ENCODE results near the gene RAB21.
"Not testable (repeated sequence)": the region's sequence is repeated elsewhere in the genome, so short reads cannot be mapped to it uniquely, and the experiment has no call there.

RAB21 gene

DNA sequence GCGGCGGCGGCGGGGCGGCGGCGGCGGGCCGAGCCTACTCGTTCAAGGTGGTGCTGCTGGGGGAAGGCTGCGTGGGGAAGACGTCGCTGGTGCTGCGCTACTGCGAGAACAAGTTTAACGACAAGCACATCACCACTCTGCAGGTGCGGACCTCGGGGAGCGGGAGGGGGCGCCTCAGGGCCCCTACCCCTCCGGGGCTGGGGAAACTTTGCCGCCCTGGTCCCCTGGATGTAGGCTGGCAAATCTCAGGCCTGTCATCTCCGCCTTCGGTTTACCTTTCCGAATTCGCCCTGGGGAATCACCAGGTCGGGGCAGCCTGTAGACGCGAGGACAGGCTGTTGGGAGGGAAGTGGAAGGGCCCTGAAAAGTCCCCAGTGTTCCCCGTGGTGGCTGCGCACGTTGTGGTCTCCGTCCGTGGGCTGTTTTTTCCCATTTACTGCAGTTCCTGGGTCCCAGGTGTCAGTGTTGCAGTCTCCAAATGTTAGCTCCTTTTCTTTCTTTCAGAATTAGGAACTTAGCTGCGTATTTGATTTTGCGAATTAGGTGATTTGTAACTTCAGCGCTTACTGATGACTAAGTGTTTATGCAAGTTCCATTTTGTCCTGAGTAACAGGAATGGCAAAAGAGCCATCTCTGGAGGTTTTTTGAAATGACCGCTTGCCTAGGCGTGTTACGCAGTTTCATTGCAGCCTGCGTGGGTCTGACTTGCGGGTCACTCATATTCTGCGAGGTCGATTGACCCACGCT, 656 bp downstream of the RAB21 start:
- DNase-seq, result peak; percentile 18

- DNase-seq, result no peak
Observed at GRCh38 chr12:71756054-71756690, 1.5 kb downstream of the RAB21 start.

DNA sequence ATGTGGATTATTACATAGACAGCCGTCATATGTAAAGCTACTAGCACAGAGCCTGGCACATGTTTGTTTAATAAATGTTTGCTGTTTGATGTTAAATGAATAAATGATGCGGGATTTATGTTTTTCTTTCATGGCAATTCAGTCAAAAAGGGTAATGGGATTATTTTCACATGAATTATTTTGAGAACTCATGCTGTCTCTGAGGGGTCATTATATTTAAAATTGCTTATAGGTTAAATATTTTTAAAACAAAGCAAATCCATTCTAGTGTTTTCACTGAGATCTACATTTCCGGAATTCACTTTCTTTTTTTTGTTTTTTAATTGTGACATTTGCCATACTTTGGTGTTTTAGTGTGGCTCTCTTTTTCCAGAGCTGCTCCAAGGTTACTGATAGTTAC, 5.3 kb downstream of the RAB21 start:
- no peak for DNase-seq

DNA sequence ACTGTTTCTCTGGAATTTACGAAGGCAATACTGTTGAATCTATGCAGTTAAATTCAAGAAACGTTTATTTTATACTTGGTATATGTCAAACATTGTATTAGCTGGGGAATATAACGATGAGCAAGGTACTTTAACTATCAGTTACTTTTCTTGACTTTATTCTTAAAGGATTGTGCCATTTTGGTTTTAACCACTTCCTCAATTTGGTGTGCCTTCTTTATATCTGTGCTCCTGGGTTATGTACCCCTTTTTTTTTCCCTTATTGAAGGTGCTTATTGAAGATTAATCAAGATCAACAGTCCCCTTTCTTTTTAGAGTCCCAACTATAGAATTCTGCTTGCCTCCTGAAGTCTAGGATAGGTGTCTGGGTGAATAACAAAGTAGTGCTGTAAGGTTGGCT, 5.8 kb downstream of the RAB21 start:
- no peak for DNase-seq

GRCh38 chr12:71761354-71761753, 6.7 kb downstream of the RAB21 start:
- not testable (repeated sequence) for DNase-seq

GRCh38 chr12:71763677-71764379, 9.2 kb downstream of the RAB21 start:
- DNase-seq, result no peak

DNA sequence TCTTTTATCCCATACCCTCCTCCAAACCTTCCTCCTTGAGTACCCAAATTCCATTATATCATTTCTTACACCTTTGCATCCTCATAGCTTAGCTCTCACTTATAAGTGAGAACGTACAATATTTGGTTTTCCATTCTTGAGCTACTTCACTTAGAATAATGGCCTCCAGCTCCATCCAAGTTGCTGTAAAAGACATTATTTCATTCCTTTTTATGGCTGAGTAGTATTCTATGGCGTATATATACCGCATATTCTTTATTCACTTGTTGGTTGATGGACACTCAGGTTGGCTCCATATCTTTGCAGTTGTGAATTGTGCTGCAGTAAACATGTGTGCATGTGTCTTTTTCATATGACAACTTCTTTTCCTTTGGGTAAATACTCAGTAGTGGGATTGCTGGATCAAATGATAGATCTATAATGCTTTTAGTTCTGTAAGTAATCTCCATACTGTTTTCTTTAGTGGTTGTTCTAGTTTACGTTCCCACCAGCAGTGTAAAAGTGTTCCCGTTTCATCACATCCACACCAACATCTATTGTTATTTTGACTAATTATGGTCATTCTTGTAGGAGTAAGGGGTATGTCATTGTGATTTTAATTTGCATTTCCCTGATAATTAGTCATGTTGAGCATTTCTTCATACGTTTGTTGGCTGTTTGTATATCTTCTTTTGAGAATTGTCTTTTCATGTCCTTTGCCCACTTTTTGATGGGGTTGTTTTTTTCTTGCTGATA, 10.1 kb downstream of the RAB21 start:
- no peak for DNase-seq

GRCh38 chr12:71766202-71766601, 11.5 kb downstream of the RAB21 start:
- peak; percentile 38 for DNase-seq

GRCh38 chr12:71767183-71767582, 12.5 kb downstream of the RAB21 start:
- no peak for DNase-seq

- no peak for DNase-seq
Observed at GRCh38 chr12:71768900-71769299, 14.2 kb downstream of the RAB21 start.

DNA sequence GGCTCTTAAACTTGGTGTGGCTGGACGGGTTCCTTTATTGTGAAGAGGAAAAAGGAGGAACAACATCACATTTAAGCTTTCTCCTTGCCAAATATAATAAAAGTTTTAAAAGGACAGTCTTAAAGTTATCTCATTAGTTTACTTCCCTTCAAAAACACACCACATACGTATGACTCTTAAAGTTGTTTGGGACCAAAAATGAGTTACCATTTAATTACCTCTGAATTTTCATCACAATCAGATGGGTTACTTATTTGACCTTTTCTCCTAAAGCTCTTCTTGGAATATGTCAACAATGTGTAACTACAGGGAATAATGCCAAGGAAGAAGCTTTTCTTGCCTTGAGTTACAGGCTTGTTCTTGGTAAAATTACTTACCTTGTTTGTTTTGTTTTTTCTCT, 16.4 kb downstream of the RAB21 start:
- DNase-seq, result no peak

DNA sequence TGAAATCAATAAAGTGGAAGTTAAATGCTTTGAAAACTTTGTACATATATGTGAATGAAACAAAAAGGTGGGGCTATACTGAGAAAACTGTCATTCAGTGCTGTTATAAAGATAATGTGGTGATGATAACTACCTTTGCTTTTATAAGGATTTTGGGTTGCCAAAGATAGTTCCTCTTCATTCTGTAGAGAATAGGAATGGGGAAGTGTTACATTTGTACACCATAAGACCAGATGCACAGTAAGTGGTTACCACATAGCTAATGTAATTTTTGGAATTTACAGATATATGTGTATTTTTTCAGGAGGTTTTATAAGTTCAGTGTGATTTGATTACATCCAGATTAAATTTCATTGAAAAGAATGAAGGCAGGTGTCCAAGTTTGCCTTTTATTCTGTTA, 18.1 kb downstream of the RAB21 start:
- no peak for DNase-seq

DNA sequence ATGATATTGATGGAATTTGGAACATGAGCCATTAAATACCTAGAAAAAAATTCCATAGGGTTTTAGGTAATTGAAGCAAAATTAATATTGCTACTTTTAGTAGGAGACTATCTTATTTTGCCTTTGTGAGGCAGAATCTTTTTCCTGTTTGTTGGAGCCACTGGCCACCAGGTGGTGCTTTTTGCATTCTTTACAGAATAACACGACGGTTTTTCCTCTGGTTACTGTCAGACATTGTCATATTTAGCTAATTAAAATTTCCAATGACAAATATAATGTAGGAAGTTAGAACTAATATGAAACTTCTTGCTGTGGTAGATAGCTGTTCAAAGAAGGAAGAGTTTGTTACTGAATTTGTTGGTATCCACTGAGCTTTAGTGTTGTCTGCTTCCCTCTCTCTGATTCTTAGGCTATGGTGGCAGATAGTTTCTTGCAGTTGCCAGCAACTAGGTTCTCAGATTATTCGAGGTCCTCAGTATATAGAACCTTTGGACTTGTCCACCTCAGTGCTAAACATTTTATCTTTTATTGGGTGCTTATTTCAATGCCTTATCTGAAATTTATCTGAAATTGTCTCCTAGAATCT, 25.7 kb downstream of the RAB21 start:
- peak; percentile 32 for DNase-seq

- DNase-seq, result no peak
Observed at GRCh38 chr12:71782017-71782416, 27.4 kb downstream of the RAB21 start.

DNA sequence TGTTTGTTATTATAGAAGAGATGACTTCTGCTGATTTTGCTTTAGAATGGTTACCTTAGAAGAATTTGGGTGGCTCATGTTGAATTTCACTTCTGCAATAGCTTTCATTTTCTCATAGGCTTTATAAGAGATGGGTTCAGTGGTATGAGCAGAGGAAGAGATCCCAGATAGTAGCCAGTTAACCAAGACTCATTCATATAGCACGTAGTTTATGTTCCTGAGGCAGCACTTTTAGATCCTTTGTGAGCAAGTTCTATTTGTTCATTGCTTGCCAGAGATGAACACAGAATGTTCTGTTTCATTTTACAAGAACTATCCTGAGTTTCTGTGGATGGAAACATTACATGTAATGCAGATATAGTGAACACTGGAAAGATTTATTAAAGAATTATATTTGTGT, 32.2 kb downstream of the RAB21 start:
- DNase-seq, result no peak

- no peak for DNase-seq
Observed at GRCh38 chr12:71787580-71787979, 32.9 kb downstream of the RAB21 start.

- DNase-seq, result no peak
Observed at GRCh38 chr12:71790331-71790730, 35.7 kb downstream of the RAB21 start.

DNA sequence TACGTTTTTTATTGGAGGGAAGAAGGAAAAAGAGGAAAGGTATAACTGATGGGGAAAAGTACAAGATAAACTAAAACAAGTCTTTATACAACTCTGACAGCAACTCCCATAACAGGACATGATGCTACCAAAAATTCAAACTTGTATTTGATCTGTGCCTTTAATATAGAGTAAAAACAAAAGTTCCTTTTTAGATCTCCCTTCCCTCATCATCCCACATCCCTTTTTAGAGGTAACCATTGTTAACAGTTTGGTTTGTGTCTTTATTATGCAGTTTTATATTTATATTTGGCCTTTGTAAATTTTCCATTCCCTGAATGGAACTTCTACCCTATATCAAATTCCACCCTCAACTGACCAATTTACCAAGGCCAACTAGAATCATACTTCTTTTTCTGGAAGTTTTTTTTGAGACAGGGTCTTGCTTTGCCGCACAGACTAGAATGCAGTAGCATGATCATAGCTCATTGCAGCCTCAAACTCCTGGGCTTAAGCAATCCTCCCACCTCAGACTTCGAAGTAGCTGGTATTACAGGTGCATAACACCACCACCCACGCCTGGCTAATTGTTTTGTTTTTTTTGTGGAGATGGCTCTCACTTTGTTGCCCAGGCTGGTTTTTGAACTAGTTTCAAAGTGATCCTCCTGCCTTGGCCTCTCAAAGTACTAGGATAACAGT, 36.9 kb downstream of the RAB21 start:
- DNase-seq, result no peak

DNA sequence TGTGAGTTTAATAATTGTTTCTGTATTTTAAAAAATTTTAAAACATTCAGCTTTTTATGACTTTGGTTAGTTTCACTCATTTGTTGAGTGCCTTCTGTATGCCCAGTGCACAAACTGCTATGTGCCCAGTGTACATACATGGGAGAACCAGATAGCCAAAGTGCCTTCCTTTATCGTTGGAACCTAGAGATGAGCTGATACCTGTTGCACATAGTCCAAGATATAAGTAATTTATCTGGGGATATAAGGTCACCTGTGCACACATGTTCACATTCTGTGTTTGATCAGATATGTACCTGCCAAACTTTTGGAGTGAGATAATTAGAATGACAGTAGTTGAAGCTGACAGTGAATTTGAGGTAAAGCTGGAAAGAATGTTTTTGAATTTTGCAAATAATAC, 37.9 kb downstream of the RAB21 start:
- no peak for DNase-seq

DNA sequence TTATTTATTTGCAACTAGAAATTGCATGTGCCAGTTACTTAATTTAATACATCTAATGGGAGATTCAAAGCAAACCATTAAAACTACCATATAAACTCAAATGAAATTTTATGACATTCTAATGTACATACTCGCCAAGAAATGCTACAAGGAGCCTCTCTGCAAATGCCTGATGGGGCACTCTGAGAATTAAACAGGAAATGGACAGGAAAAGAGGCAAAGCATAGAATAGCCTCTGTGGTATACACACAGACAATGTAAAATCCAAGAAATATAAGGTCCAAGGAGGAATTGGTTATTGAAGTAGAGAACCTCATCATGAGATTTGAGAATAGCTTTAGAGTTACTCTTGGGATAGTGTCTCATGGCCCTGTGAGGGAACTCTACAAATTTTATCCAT, 41.2 kb downstream of the RAB21 start:
- no peak for DNase-seq

- no peak for DNase-seq
Observed at GRCh38 chr12:71797531-71797930, 42.9 kb downstream of the RAB21 start.

GRCh38 chr12:71799106-71799505, 44.4 kb downstream of the RAB21 start:
- no peak for DNase-seq

DNA sequence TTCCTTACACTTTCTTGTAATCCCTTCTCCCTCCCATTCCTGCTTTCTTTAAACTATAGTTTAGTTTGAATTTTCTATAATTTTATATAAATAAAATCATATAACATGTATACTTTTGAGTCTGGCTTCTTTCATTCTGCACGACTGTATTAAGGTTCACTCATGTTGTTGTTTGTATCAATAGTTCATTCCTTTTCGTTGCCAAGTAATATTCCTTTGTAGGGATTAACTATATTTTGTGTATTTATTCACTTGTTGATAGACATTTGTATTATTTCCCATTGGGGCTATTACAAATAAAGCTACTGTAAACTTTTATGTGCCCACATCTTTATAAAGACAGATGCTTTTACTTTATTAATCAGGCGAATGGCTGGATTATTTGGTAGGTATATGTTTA, 45.5 kb downstream of the RAB21 start:
- no peak for DNase-seq

Measured in NCI-H2227 treated with DMSO at 0.1 percent for 48 hours (cell line).